NCI-H2227 treated with DMSO at 0.1 percent for 48 hours (cell line): ENCODE data around the gene TEX54.

Experiments
- DNase-seq: peaks from one replicate; lab custom pipeline; 2025; lab: John Stamatoyannopoulos, UW

Gene TEX54

DNA sequence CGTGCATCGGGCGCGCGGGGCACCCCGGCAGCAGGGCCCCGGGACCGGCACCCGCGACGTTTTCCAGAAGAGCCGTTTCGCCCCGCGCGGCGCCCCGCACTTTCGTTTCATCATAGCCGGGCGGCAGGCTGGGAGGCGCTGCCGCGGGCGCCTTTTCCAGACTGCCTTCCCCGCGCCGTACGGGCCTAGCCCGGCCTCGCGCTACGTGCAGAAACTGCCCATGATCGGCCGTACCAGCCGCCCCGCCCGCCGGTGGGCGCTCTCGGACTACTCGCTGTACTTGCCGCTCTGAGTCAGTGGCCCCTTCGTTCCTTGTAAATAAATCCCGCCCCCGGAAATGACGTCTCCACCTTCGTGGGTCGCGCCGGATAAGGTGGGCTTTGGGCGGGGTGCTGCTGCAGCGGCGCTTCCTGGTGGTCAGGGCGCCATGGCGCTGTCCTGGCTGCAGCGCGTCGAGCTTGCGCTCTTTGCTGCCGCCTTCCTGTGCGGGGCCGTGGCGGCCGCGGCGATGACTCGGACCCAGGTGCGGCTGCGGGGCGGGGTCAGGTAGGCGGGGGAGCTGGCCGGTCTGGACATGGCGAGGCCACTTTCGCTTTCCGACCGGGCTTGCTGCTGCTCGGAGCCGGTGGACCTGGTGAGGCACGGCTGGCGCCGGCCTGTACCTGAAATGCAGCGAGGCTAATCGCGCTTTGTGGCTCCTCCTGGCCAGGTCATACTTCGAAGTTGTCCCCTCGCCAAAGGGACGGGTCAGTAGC is 45.5 kb downstream of the TEX54 start, which contains the start of gene TMEM179B:
TMEM179B (plus strand) TSS at position 398 of the 755 bp plus-strand sequence; CDS start at position 428, 30 bp downstream.
- peak; percentile 96 for DNase-seq

DNA sequence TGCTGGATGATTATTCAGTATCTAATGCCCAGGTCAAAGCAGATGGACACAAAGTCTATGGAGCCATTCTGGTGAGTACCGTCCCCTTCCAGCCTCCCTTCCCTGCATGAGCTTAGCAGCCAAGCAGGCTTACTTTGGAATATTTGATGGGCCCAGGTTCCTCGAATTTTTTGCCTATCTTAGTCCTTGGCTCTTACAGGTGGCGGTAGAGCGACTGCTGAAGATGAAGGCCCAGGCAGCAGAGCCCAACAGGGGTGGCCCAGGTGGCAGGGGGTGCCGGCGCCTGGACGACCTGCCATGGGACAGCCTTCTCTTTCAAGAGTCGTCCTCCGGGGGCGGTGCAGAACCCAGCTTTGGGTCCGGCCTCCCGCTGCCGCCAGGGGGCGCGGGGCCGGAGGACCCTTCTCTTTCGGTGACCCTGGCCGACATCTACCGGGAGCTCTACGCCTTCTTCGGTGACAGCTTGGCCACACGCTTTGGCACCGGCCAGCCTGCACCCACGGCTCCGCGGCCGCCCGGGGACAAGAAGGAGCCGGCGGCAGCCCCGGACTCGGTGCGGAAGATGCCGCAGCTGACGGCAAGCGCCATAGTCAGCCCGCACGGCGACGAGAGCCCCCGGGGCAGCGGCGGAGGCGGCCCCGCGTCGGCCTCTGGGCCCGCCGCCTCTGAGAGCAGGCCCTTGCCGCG is 46.2 kb downstream of the TEX54 start:
- DNase-seq = peak; percentile 73

DNA sequence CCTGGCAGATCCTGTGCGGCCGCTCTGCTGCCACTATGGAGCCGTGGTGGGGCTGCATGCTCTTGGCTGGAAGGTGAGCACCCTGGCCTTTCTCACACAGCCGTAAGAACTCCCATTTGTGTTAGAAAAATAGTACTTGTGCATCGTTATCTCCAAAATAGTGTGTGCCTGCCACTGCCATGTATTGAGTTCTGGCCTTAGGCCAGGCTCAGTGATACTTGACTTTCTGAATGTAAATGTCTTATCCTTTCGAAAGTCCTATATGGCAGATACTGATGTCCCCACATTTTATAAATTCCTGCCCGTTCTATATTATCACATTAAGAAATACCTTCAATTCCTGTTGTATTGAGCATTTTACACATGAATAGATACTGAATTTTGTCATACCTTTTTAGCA is 49.9 kb downstream of the TEX54 start:
- DNase-seq = no peak
